ENCODE measurements around the gene DRD3. TPM values are rescaled to one million over a fixed set of nuclear protein-coding genes. Genes with fewer than 3 reads are reported as not detected.

Gene DRD3
- total RNA-seq, 1 experiment from 2014 or later = not detected

DNA sequence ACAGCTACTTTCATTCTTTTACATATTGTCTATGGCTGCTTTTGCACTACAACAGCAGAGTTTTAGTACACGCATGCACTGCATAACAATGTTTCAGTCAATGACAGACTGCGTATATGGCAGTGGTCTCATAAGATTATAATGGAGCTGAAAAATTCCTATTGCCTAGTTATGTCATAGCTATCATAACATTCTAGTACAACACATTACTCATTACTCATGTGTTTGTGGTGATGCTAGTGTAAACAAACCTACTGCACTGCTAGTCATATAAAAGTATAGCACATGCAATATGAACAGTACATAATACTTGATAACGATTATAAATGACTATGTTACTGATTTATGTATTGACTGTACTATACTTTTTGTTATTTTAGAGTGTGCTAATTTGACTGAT is 74.4 kb downstream of the DRD3 start:
- H3K27ac Mint-ChIP-seq = 0 out of 7 replicates have a peak overlapping the region, but pooled peaks of 1 of the 3 experiments have one; percentile 31
- no CpG with 5 or more reads among the region's 3 CpGs for WGBS (ENCODE audit: extremely low coverage, insufficient read length, low lambda C conversion rate)

More for the DNA sequence above, 74.4 kb downstream of the DRD3 start:
- Histone ChIP-seq H2AK5ac (ENCODE audit: insufficient read length, low read length) (no peak overlapping the region), H3K79me1 (ENCODE audit: insufficient read depth, low read depth, low read length, poor library complexity, severe bottlenecking) (no peaks in the 10 kb centered on the region), H3K9me3 (ENCODE audit: control insufficient read depth, low read depth, low read length) (no peaks in the 10 kb centered on the region), H2BK5ac (ENCODE audit: insufficient read length, low read length) (no peak overlapping the region), H3K79me2 (ENCODE audit: insufficient read depth, low read length) (no peaks in the 10 kb centered on the region), H2AFZ (ENCODE audit: low read length) (no peak overlapping the region), H4K91ac (ENCODE audit: insufficient read length, low read depth, low read length) (no peak overlapping the region), H3K23ac (ENCODE audit: insufficient read length, low read depth, low read length) (no peak overlapping the region), H3K4me1 (ENCODE audit: insufficient read depth, low read length) (peaks cover 4% of the 10 kb centered on the region; the same call in 1 of the 2 replicates), H3K4me2 (ENCODE audit: insufficient read depth, insufficient read length, low read length) (no peak overlapping the region), H3K9ac (ENCODE audit: extremely low read depth, insufficient read length, low read length) (no peak overlapping the region), H3K27ac (ENCODE audit: insufficient read length, low read depth, low read length) (no peak overlapping the region), H3K56ac (ENCODE audit: insufficient read length, low read depth, low read length) (no peak overlapping the region), H3K27me3 (ENCODE audit: insufficient read depth, low read length) (no peaks in the 10 kb centered on the region), H3K23me2 (ENCODE audit: insufficient read length, low read depth, low read length, poor library complexity, severe bottlenecking) (no peaks in the 10 kb centered on the region), H2BK15ac (ENCODE audit: low read depth, low read length) (no peak overlapping the region), H3T11ph (ENCODE audit: low read length) (no peak overlapping the region), H4K8ac (replicated peaks; ENCODE audit: insufficient read length, low read depth, low read length) (no peak overlapping the region), H2BK12ac (ENCODE audit: insufficient read length, low read depth, low read length) (no peak overlapping the region), H2BK20ac (ENCODE audit: low read depth, low read length, poor library complexity, severe bottlenecking) (no peak overlapping the region), H4K20me1 (ENCODE audit: control insufficient read depth, insufficient read depth, insufficient read length) (no peaks in the 10 kb centered on the region), H4K5ac (ENCODE audit: insufficient read length, low read depth, low read length) (no peak overlapping the region), H3K14ac (ENCODE audit: insufficient read depth, low read length) (no peak overlapping the region), H3K18ac (ENCODE audit: insufficient read length, low read depth, low read length) (no peak overlapping the region), H2BK120ac (ENCODE audit: low read depth, low read length, poor library complexity, severe bottlenecking) (no peak overlapping the region), H3K4ac (ENCODE audit: low read depth, low read length) (no peak overlapping the region)
- H3K27me3 Mint-ChIP-seq (ENCODE audit: low read depth) = no peaks in the 10 kb centered on the region
- DNase-seq = no peak
- TF ChIP-seq, protein P1, sequence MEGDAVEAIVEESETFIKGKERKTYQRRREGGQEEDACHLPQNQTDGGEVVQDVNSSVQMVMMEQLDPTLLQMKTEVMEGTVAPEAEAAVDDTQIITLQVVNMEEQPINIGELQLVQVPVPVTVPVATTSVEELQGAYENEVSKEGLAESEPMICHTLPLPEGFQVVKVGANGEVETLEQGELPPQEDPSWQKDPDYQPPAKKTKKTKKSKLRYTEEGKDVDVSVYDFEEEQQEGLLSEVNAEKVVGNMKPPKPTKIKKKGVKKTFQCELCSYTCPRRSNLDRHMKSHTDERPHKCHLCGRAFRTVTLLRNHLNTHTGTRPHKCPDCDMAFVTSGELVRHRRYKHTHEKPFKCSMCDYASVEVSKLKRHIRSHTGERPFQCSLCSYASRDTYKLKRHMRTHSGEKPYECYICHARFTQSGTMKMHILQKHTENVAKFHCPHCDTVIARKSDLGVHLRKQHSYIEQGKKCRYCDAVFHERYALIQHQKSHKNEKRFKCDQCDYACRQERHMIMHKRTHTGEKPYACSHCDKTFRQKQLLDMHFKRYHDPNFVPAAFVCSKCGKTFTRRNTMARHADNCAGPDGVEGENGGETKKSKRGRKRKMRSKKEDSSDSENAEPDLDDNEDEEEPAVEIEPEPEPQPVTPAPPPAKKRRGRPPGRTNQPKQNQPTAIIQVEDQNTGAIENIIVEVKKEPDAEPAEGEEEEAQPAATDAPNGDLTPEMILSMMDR (conservative IDR thresholded peaks at IDR 0.05) = no peak
- H3K4me1 Mint-ChIP-seq = peaks cover 18 to 26% of the 10 kb centered on the region in 2 experiments
- H3K9me3 Mint-ChIP-seq = no peaks in the 10 kb centered on the region
- H3K4me3 Mint-ChIP-seq = no peak overlapping the region
- no peaks in the 10 kb centered on the region for H3K36me3 Mint-ChIP-seq (ENCODE audit: insufficient read depth in 1 of 3, low read depth in 3 of 3)

All from H9 (cell line).